Keratinocyte (primary cell): ENCODE results near the gene ANKRD16. TPM values are rescaled to one million over a fixed set of nuclear protein-coding genes. Genes with fewer than 3 reads are reported as not detected.

Experiments
- DNase-seq: peaks from one replicate; pipeline ENCODE4 v3.0.0-alpha.2; 2011; ENCODE audit warnings: low read depth, missing footprints, low spot score
- FAIRE-seq: peaks from 2 replicates; lab custom pipeline; 2011; peaks lifted over from hg19 to GRCh38; lab: Jason Lieb, UNC
- H2AFZ ChIP-seq: 2 replicates; pipeline ENCODE4 v1.6.0; 2012; ENCODE audit warnings: low read length, control low read depth, inconsistent platforms; ENCODE audit not compliant: control insufficient read depth
- H3K27ac ChIP-seq: 2 replicates; pipeline ENCODE4 v1.5.1; 2011; ENCODE audit warnings: low read length; ENCODE audit not compliant: control insufficient read depth, insufficient read depth
- H3K27me3 ChIP-seq: 3 replicates; pipeline ENCODE4 v1.6.0; 2011; ENCODE audit warnings: low read length; ENCODE audit not compliant: control insufficient read depth, insufficient read depth; ENCODE audit errors: extremely low read depth
- H3K36me3 ChIP-seq, 2 experiments: 2 replicates in 1 of 2; 3 replicates in 1 of 2; pipeline ENCODE4 v1.5.1; 2011; ENCODE audit warnings: low read length in 2 of 2, mild to moderate bottlenecking in 1 of 2; ENCODE audit not compliant: control insufficient read depth in 2 of 2, insufficient read depth in 2 of 2; ENCODE audit errors: extremely low read depth in 1 of 2
- H3K4me1 ChIP-seq: 3 replicates; pipeline ENCODE4 v1.5.1; 2011; ENCODE audit warnings: low read length; ENCODE audit not compliant: control insufficient read depth, insufficient read depth; ENCODE audit errors: extremely low read depth
- H3K4me2 ChIP-seq: 3 replicates; pipeline ENCODE4 v1.6.0; 2011; ENCODE audit warnings: low read depth, low read length; ENCODE audit not compliant: control insufficient read depth, insufficient read depth; ENCODE audit errors: extremely low read depth
- H3K4me3 ChIP-seq, 3 experiments: fragments of 200-600 bp in 1 of 3; sonication (generic) in 1 of 3; 2 replicates in 2 of 3; 3 replicates in 1 of 3; pipeline ENCODE4 v1.5.1; 2011 to 2016; ENCODE audit warnings: low read length in 3 of 3, mild to moderate bottlenecking in 3 of 3, control low read depth in 2 of 3, inconsistent platforms in 1 of 3, low read depth in 1 of 3, mixed read lengths in 1 of 3, mixed run types in 1 of 3, moderate library complexity in 1 of 3; ENCODE audit not compliant: control insufficient read depth in 2 of 3, insufficient read depth in 2 of 3; ENCODE audit errors: extremely low read depth in 1 of 3
- H3K79me2 ChIP-seq: 2 replicates; pipeline ENCODE4 v1.6.0; 2012; ENCODE audit warnings: low read length; ENCODE audit not compliant: control insufficient read depth, insufficient read depth
- H3K9ac ChIP-seq: 3 replicates; pipeline ENCODE4 v1.6.0; 2011; ENCODE audit warnings: low read length; ENCODE audit not compliant: control insufficient read depth, insufficient read depth; ENCODE audit errors: extremely low read depth
- H3K9me1 ChIP-seq: 3 replicates; pipeline ENCODE4 v1.6.0; 2011; ENCODE audit warnings: low read length; ENCODE audit not compliant: control insufficient read depth, insufficient read depth; ENCODE audit errors: extremely low read depth
- H3K9me3 ChIP-seq: 2 replicates; pipeline ENCODE4 v1.5.1; 2012; ENCODE audit warnings: low read depth, low read length; ENCODE audit not compliant: control insufficient read depth
- H4K20me1 ChIP-seq: 3 replicates; pipeline ENCODE4 v1.6.0; 2011; ENCODE audit warnings: low read length; ENCODE audit not compliant: control insufficient read depth, insufficient read depth; ENCODE audit errors: extremely low read depth
- CTCF ChIP-seq, 3 experiments: IDR thresholded peaks in 1 of 3; conservative IDR thresholded peaks in 1 of 3; optimal IDR thresholded peaks in 1 of 3; 2 replicates in 2 of 3; 3 replicates in 1 of 3; pipeline versions ENCODE3 to v1.5.1; 2011; ENCODE audit warnings: low read length in 3 of 3, mild to moderate bottlenecking in 3 of 3, moderate library complexity in 2 of 3, control low read depth in 1 of 3, inconsistent platforms in 1 of 3; ENCODE audit not compliant: insufficient read depth in 2 of 3; ENCODE audit errors: extremely low read depth in 1 of 3
- EZH2 ChIP-seq: IDR thresholded peaks from one replicate; pipeline ENCODE4 v1.6.1; 2012; ENCODE audit warnings: inconsistent platforms, mild to moderate bottlenecking, low read length, moderate library complexity
- dilution Hi-C: fragments of 300-500 bp; cut with MboI; formaldehyde crosslinking; loops from one replicate; pipeline ENCODE4 v1.7.0; 2020; ENCODE audit warnings: low sequenced_read_pairs; ENCODE audit not compliant: extremely low pct_ligation_motif_present
- polyA plus RNA-seq, 5 experiments: library from polyadenylated mRNA; depleted of rRNA in 3 of 5; stranded (reverse) in 3 of 5; stranded (forward) in 1 of 5; unstranded in 1 of 5; fragments of >200 nt; gene quantifications; 1 replicate in 1 of 5; 2 replicates in 3 of 5; 3 replicates in 1 of 5; pipeline versions ENCODE4 v1.2.1 to v1.2.3, GENCODE V29; 2011 to 2012; ENCODE audit warnings: missing spikeins in 2 of 5, low read depth in 1 of 5, low replicate concordance in 1 of 5

ANKRD16 gene
- polyA plus RNA-seq, 1 donor (not counting 4 experiments of a cell fraction or from before 2014, with no cell fraction given): 6.2 TPM

GRCh38 chr10:5830629-5831445 is 58.9 kb downstream of the ANKRD16 start:
- Histone ChIP-seq H3K36me3 (no peaks in the 10 kb centered on the region), H3K4me3 (no peak overlapping the region), H4K20me1 (no peaks in the 10 kb centered on the region), H3K4me2 (no peak overlapping the region), H3K9me1 (no peaks in the 10 kb centered on the region), H3K9me3 (no peaks in the 10 kb centered on the region), H3K4me1 (no peaks in the 10 kb centered on the region), H3K27me3 (peaks cover 9% of the 10 kb centered on the region), H2AFZ (no peak overlapping the region), H3K27ac (no peak overlapping the region), H3K79me2 (no peaks in the 10 kb centered on the region), H3K9ac (no peak overlapping the region)
- no peak for DNase-seq
- dilution Hi-C loops: no loop called here
- TF ChIP-seq CTCF (optimal IDR thresholded peaks at IDR 0.05 in 1 of 3, IDR thresholded peaks at IDR 0.05 in 1 of 3, conservative IDR thresholded peaks at IDR 0.05 in 1 of 3; ENCODE audit: extremely low read depth in 1 of 3, insufficient read depth in 2 of 3, low read length in 3 of 3): no peak
- FAIRE-seq: no peak

GRCh38 chr10:5829267-5829666 is 60.4 kb downstream of the ANKRD16 start:
- Histone ChIP-seq H3K79me2 (no peaks in the 10 kb centered on the region), H3K27ac (no peak overlapping the region), H4K20me1 (no peaks in the 10 kb centered on the region), H3K9me1 (no peaks in the 10 kb centered on the region), H3K4me1 (no peaks in the 10 kb centered on the region), H3K4me2 (no peak overlapping the region), H3K36me3 (no peaks in the 10 kb centered on the region), H3K9me3 (no peaks in the 10 kb centered on the region), H3K9ac (no peak overlapping the region), H2AFZ (no peak overlapping the region), H3K4me3 (no peak overlapping the region), H3K27me3 (peaks cover 9% of the 10 kb centered on the region)
- no peak for DNase-seq
- no peak for TF ChIP-seq EZH2
- TF ChIP-seq CTCF (optimal IDR thresholded peaks at IDR 0.05 in 1 of 3, IDR thresholded peaks at IDR 0.05 in 1 of 3, conservative IDR thresholded peaks at IDR 0.05 in 1 of 3; ENCODE audit: extremely low read depth in 1 of 3, insufficient read depth in 2 of 3, low read length in 3 of 3): no peak
- no peak for FAIRE-seq
- dilution Hi-C loops: no loop called here
